ENCODE measurements around the gene CRKL.

Gene CRKL

DNA sequence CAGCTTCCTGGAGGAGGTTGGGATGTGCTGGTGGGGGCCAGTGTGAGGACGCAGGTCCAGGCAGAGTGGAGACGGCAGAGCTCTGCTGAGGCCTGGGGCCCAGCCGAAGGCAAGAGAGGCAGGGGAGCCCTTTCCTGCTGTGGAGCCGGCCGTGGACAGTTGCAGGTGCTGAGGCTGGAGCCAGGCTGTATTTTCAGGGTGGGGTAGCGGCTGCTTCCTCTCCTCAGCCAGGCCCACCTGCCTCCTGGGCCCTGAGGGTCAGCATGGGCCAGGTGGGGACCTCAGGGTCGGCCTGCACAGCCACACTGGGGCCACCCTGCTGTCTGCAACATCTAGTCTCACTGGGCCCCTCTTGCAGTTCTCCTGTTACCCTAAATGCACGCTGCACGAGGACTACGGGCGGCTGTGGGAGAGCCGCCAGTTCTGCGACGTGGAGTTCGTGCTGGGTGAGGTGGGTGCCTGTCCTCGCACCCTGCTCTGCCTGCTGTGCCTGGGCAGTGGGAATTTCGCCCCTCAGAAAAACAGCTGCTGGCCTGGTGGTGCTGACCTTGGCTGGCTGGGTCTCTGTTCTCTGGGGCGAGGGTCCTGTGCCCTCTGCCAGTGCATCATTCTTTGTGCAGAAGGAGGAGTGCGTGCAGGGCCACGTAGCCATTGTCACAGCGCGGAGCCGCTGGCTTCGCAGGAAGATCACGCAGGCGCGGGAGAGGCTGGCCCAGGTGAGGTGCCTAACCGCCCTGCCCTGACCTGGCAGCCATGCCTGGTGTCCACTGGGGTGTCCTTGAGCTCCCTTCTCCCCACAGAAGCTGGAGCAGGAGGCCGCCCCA, 76.3 kb downstream of the CRKL start:
- TF ChIP-seq CREB1 (IDR thresholded peaks at IDR 0.05; ENCODE audit: low read depth) (no peak), TCF12 (IDR thresholded peaks at IDR 0.05; ENCODE audit: low read depth) (no peak), ZBTB7A (IDR thresholded peaks at IDR 0.05; ENCODE audit: low read depth) (no peak), FOXM1 (IDR thresholded peaks at IDR 0.05; ENCODE audit: borderline replicate concordance, low read depth) (no peak)
- TF ChIP-seq, protein P1, sequence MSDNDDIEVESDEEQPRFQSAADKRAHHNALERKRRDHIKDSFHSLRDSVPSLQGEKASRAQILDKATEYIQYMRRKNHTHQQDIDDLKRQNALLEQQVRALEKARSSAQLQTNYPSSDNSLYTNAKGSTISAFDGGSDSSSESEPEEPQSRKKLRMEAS (IDR thresholded peaks at IDR 0.05) = no peak

DNA sequence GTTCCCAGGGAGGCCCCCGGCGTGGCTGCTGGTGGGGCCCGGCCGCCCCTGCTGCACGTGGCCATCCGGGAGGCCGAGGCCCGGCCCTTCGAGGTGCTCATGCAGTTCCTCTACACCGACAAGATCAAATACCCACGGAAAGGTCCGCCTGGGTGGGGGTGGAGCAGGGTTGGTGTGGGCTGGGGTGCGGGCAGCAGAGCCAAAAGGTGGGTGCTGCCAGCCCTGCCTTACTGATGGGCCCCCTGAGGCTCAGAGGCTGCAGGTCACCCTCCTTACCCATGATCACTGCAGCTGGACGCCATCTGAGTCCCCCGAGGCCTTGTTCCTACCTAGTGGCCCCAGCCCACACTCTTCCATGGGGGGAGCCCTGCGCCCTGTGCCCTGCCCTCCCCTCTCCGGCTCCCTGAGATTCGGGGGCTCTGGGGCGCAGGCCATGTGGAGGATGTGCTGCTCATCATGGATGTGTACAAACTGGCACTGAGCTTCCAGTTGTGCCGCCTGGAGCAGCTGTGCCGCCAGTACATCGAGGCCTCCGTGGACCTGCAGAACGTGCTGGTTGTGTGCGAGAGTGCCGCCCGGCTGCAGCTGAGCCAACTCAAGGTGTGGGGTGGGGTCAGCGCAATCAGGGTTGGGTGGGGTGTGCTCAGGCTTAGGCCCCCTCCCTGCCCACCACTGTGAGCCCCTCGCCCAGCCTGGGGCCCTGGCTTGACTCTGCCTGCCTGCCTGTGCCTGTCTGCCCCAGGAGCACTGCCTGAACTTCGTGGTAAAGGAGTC, 77.1 kb downstream of the CRKL start:
- TF ChIP-seq TCF12 (IDR thresholded peaks at IDR 0.05; ENCODE audit: low read depth) (no peak), TEAD4 (IDR thresholded peaks at IDR 0.05) (no peak), RAD21 (IDR thresholded peaks at IDR 0.05; ENCODE audit: low read depth) (no peak), ZBTB7A (IDR thresholded peaks at IDR 0.05; ENCODE audit: low read depth) (no peak), CREB1 (IDR thresholded peaks at IDR 0.05; ENCODE audit: low read depth) (no peak), TAF1 (IDR thresholded peaks at IDR 0.05; ENCODE audit: low read depth) (no peak), YY1 (IDR thresholded peaks at IDR 0.05; ENCODE audit: low read depth) (no peak), NFIC (IDR thresholded peaks at IDR 0.05) (no peak), FOXM1 (IDR thresholded peaks at IDR 0.05; ENCODE audit: borderline replicate concordance, low read depth) (no peak), CEBPB (IDR thresholded peaks at IDR 0.05) (no peak)
- TF ChIP-seq, protein P2, sequence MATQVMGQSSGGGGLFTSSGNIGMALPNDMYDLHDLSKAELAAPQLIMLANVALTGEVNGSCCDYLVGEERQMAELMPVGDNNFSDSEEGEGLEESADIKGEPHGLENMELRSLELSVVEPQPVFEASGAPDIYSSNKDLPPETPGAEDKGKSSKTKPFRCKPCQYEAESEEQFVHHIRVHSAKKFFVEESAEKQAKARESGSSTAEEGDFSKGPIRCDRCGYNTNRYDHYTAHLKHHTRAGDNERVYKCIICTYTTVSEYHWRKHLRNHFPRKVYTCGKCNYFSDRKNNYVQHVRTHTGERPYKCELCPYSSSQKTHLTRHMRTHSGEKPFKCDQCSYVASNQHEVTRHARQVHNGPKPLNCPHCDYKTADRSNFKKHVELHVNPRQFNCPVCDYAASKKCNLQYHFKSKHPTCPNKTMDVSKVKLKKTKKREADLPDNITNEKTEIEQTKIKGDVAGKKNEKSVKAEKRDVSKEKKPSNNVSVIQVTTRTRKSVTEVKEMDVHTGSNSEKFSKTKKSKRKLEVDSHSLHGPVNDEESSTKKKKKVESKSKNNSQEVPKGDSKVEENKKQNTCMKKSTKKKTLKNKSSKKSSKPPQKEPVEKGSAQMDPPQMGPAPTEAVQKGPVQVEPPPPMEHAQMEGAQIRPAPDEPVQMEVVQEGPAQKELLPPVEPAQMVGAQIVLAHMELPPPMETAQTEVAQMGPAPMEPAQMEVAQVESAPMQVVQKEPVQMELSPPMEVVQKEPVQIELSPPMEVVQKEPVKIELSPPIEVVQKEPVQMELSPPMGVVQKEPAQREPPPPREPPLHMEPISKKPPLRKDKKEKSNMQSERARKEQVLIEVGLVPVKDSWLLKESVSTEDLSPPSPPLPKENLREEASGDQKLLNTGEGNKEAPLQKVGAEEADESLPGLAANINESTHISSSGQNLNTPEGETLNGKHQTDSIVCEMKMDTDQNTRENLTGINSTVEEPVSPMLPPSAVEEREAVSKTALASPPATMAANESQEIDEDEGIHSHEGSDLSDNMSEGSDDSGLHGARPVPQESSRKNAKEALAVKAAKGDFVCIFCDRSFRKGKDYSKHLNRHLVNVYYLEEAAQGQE (IDR thresholded peaks at IDR 0.05; ENCODE audit: low read depth) = no peak
- TF ChIP-seq, protein P1 (IDR thresholded peaks at IDR 0.05) = no peak

- no peak for TF ChIP-seq CREB1 (IDR thresholded peaks at IDR 0.05; ENCODE audit: low read depth)
- no peak for TF ChIP-seq TCF12 (IDR thresholded peaks at IDR 0.05; ENCODE audit: low read depth)
- no peak for TF ChIP-seq CEBPB (IDR thresholded peaks at IDR 0.05)
- TF ChIP-seq, protein P3, sequence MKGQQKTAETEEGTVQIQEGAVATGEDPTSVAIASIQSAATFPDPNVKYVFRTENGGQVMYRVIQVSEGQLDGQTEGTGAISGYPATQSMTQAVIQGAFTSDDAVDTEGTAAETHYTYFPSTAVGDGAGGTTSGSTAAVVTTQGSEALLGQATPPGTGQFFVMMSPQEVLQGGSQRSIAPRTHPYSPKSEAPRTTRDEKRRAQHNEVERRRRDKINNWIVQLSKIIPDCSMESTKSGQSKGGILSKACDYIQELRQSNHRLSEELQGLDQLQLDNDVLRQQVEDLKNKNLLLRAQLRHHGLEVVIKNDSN (IDR thresholded peaks at IDR 0.05) = no peak
- TF ChIP-seq FOXM1 (IDR thresholded peaks at IDR 0.05; ENCODE audit: borderline replicate concordance, low read depth) = no peak
- TF ChIP-seq YY1 (IDR thresholded peaks at IDR 0.05; ENCODE audit: low read depth) = no peak
Observed at GRCh38 chr22:20994902-20995241, 77.7 kb downstream of the CRKL start.

- TF ChIP-seq EP300 (IDR thresholded peaks at IDR 0.05; ENCODE audit: borderline replicate concordance) (no peak), FOXM1 (IDR thresholded peaks at IDR 0.05; ENCODE audit: borderline replicate concordance, low read depth) (no peak), ZBTB7A (IDR thresholded peaks at IDR 0.05; ENCODE audit: low read depth) (no peak), NFIC (IDR thresholded peaks at IDR 0.05) (no peak), CEBPB (IDR thresholded peaks at IDR 0.05) (no peak)
- TF ChIP-seq, protein P2 (IDR thresholded peaks at IDR 0.05; ENCODE audit: low read depth) = no peak
Observed at GRCh38 chr22:20995329-20996030, 78.3 kb downstream of the CRKL start.

DNA sequence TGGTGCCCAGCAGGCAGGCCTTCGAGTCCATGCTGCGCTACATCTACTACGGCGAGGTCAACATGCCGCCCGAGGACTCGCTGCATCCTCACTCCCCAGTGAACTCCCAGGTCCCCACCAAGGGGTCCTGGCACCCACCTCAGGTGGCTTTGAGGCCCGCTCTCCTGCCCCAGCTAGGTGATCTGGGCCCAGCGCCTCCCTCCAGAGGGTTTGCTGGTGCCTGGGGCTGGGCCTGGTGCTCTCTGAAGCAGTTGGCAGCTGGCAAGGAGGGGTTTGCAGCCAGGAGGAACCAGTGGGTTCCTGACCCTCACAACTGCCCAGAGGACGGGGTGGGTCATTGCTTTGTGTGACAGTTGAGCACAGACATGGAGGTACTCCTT, 78.8 kb downstream of the CRKL start:
- no peak for TF ChIP-seq EP300 (IDR thresholded peaks at IDR 0.05; ENCODE audit: borderline replicate concordance)
- TF ChIP-seq NFIC (IDR thresholded peaks at IDR 0.05) = no peak
- no peak for TF ChIP-seq RAD21 (IDR thresholded peaks at IDR 0.05; ENCODE audit: low read depth)
- TF ChIP-seq, protein P2 (IDR thresholded peaks at IDR 0.05; ENCODE audit: low read depth) = no peak
- no peak for TF ChIP-seq CEBPB (IDR thresholded peaks at IDR 0.05)
- TF ChIP-seq EGR1 (IDR thresholded peaks at IDR 0.05) = no peak
- no peak for TF ChIP-seq TEAD4 (IDR thresholded peaks at IDR 0.05)
- TF ChIP-seq, protein P3 (IDR thresholded peaks at IDR 0.05) = no peak
- no peak for TF ChIP-seq TCF12 (IDR thresholded peaks at IDR 0.05; ENCODE audit: low read depth)
- no peak for TF ChIP-seq YY1 (IDR thresholded peaks at IDR 0.05; ENCODE audit: low read depth)
- TF ChIP-seq, protein P1 (IDR thresholded peaks at IDR 0.05) = no peak
- TF ChIP-seq TAF1 (IDR thresholded peaks at IDR 0.05; ENCODE audit: low read depth) = no peak
- no peak for TF ChIP-seq CREB1 (IDR thresholded peaks at IDR 0.05; ENCODE audit: low read depth)
- TF ChIP-seq FOXM1 (IDR thresholded peaks at IDR 0.05; ENCODE audit: borderline replicate concordance, low read depth) = no peak
- no peak for TF ChIP-seq ZBTB7A (IDR thresholded peaks at IDR 0.05; ENCODE audit: low read depth)
